IPS DF 19.7 (cell line): Measurements from ENCODE around the gene CRPPA.
"Not testable (repeated sequence)": the region's sequence is repeated elsewhere in the genome, so short reads cannot be mapped to it uniquely, and the experiment has no call there.

Experiments used
- DNase-seq: peaks from one replicate; pipeline ENCODE4 v3.0.0-alpha.2; 2013; ENCODE audit warnings: low read depth, low spot score

Gene CRPPA

DNA sequence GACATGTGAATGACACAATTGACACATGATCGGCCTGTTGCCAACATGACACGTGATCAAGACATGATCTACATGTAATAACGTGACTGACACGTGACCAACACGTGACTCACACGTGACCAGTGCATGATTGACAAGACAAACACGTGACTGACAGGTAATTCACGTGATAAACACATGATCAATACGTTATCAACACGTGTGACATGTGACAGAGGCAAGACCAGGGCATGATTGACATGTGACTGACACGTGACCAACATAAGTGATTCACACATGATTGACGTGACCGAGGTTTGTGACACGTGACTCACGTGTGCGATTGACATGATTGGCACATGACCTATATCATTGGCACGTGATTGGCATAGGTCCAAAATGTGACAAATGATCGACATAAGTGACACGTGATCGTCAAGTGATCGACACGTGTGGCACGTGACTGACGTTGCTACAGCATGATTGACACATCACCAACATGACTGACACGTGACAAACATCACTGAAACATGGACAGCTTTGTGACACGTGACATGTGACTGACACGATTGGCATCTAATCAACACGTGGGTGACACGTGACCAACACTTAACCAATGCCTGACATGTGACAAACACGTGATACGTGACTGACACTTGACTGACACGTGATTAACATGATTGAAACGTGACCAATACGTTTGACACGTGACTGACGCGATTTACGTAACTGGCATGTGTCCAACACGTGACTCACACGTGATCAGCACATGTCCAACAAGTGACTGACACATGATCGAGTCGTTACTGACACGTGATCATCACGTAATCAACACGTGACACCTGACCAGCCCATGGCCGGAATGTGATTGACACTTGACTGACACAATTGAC lies 23.0 kb downstream of the CRPPA start:
- DNase-seq = no peak

DNA sequence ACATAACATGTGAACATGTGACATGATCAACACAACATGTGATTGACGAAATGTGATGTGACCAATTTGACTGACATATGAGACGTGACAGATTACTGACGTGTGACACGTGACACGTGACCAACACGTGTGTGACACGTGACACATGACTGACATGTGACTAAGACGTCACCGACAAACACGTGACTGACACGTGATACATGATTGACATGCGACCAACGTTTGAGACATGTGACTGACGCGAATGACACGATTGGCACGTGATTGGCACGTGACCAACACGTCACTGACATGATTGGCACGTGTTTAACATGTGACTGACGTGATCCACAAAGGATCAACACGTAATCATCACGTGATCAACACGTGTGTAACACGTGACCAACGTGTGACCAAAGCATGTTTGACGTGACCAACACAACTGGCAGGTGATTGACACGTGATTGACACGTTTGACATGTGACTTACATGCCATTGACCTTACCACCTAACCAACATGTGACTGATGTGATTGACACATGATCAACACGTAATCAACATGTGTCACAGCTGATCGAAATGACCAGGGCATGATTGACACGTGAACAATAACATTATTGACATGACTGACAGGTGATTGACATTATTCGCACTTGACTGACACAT lies 23.7 kb downstream of the CRPPA start:
- no peak for DNase-seq

GRCh38 chr7:16396766-16397500 lies 24.4 kb downstream of the CRPPA start:
- DNase-seq = no peak

GRCh38 chr7:16395121-16395520 lies 26.2 kb downstream of the CRPPA start:
- no peak for DNase-seq

- no peak for DNase-seq
Measured at GRCh38 chr7:16393862-16394422, 27.4 kb downstream of the CRPPA start.

- DNase-seq = no peak
Measured at GRCh38 chr7:16392990-16393523, 28.3 kb downstream of the CRPPA start.

DNA sequence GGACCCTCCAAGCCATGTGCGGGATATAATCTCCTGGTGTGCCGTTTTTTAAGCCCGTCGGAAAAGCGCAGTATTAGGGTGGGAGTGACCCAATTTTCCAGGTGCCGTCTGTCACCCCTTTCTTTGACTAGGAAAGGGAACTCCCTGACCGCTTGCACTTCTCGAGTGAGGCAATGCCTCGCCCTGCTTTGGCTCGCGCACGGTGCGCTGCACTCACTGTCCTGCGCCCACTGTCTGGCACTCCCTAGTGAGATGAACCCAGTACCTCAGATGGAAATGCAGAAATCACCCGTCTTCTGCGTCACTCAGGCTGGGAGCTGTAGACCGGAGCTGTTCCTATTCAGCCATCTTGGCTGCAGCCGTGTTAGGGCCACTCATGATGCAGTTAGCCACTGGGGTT lies 37.6 kb downstream of the CRPPA start:
- DNase-seq = not testable (repeated sequence)

GRCh38 chr7:16383103-16383502 lies 38.2 kb downstream of the CRPPA start:
- DNase-seq = not testable (repeated sequence)
